ENCODE results near the gene RIBC2.

DNA sequence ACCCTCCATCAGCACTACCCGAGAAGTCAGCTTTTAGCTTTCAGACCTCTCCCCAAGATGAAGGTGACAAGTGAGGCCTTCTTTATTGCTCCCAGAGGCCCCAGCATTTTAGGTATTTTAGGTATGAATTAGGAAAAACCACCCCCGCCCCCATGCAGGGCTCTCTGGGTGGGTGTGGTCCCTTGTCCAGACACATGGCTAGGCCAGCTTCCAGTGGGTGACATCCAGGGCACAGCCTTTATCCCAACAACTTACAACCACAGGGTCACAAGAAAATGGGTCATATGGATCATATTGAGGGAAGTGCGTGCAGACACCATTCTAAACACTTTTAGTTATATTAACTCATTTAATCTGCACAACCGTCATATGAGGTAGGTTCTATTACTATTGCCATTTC, 42.1 kb downstream of the RIBC2 start:
- TF ChIP-seq, protein P1, sequence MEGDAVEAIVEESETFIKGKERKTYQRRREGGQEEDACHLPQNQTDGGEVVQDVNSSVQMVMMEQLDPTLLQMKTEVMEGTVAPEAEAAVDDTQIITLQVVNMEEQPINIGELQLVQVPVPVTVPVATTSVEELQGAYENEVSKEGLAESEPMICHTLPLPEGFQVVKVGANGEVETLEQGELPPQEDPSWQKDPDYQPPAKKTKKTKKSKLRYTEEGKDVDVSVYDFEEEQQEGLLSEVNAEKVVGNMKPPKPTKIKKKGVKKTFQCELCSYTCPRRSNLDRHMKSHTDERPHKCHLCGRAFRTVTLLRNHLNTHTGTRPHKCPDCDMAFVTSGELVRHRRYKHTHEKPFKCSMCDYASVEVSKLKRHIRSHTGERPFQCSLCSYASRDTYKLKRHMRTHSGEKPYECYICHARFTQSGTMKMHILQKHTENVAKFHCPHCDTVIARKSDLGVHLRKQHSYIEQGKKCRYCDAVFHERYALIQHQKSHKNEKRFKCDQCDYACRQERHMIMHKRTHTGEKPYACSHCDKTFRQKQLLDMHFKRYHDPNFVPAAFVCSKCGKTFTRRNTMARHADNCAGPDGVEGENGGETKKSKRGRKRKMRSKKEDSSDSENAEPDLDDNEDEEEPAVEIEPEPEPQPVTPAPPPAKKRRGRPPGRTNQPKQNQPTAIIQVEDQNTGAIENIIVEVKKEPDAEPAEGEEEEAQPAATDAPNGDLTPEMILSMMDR (conservative IDR thresholded peaks at IDR 0.05; ENCODE audit: low read depth, low read length) = no peak
- TF ChIP-seq EZH2phosphoT487 (IDR thresholded peaks at IDR 0.05; ENCODE audit: borderline replicate concordance, low read length) = no peak
- no peak for TF ChIP-seq EZH2 (IDR thresholded peaks at IDR 0.05; ENCODE audit: low read length, unreplicated experiment)

Measured in PC-3 (cell line).